HPDE6-E6E7 (cell line): ENCODE data around the gene NOTCH1.

Experiments used
- DNase-seq: peaks from one replicate; pipeline ENCODE4 v3.0.0; 2011; ENCODE audit warnings: missing footprints; ENCODE audit errors: extremely low spot score

NOTCH1 gene

GRCh38 chr9:136465500-136466154, 80.2 kb downstream of the NOTCH1 start:
- DNase-seq = no peak

DNA sequence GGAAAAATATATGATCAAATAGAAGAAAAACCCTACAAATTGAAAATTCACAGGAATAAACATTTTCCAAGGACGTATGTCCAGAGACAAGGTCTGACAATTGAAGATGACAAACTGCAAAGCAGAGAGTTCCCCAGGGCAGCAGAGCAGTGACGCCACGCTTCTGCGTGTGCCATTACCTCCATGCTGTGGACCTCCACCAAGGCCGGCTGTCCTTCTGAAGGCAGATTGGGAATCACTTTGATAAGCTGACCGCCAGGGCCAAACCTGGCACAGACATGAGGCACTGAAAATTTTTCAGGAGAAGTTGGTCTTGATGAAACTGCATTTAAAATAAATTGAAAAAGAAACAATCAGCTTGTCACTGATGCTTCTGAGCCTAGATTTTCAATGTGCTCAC, 81.6 kb downstream of the NOTCH1 start:
- no peak for DNase-seq

- no peak for DNase-seq
Observed at GRCh38 chr9:136463578-136463977, 82.3 kb downstream of the NOTCH1 start.

DNA sequence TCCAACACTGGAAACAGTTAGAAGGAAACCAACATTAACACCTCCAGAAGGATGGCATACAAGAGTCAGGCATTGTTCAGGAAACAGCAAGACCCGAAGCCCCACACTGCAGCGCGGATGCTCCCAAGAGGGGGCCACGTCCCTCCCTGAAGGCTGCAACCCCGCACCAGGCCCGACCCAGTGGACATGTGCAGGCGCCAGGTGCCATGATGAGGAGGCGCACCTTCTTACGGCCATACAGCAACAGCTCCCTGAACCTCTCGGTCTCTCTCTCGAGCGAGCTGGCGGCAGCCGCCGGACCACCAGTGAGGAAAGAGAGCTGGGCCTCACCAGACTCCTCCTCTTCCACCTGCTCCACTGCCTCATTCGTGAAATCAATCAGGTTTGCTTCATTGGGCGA, 83.2 kb downstream of the NOTCH1 start:
- DNase-seq = no peak

GRCh38 chr9:136460772-136461325, 85.0 kb downstream of the NOTCH1 start:
- DNase-seq = no peak

GRCh38 chr9:136459425-136459824, 86.4 kb downstream of the NOTCH1 start:
- no peak for DNase-seq

DNA sequence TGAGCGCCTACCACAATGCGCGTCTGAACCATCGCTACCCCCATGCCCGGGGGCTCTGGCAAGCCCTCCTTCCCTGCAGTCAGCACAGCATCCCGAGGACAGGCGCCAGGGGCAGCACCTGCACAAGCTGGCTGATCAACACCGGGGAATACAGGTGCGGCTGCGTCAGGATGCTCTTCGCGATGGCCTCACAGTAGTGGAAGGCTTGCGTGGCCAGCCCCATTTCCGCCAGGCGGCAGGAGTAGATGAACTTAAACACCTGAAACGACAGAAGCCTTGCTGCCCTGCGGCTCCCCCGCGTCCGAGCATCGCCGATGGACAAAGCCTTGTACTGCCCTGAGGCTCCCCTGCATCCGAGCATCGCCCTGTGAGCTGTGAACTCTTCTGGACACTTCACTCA, 88.5 kb downstream of the NOTCH1 start:
- no peak for DNase-seq

DNA sequence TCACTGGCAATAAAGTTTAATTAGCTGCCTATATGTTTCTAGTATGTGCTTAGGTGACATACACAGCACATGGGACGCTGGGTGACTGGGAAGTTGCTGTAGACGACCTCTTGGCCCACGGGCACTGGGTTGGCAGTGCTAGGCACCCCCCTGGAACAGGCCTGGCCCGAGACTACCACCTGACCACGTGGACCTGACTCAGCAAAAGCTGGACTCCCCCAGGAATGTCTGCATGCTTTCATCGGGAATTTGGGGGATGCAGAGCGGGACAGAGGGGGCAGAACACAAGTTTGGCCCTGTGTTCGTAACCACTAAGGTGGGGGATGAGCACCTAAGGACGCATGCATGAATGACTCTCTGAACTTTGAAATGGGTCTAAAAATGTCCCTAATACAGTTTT, 89.6 kb downstream of the NOTCH1 start:
- no peak for DNase-seq

DNA sequence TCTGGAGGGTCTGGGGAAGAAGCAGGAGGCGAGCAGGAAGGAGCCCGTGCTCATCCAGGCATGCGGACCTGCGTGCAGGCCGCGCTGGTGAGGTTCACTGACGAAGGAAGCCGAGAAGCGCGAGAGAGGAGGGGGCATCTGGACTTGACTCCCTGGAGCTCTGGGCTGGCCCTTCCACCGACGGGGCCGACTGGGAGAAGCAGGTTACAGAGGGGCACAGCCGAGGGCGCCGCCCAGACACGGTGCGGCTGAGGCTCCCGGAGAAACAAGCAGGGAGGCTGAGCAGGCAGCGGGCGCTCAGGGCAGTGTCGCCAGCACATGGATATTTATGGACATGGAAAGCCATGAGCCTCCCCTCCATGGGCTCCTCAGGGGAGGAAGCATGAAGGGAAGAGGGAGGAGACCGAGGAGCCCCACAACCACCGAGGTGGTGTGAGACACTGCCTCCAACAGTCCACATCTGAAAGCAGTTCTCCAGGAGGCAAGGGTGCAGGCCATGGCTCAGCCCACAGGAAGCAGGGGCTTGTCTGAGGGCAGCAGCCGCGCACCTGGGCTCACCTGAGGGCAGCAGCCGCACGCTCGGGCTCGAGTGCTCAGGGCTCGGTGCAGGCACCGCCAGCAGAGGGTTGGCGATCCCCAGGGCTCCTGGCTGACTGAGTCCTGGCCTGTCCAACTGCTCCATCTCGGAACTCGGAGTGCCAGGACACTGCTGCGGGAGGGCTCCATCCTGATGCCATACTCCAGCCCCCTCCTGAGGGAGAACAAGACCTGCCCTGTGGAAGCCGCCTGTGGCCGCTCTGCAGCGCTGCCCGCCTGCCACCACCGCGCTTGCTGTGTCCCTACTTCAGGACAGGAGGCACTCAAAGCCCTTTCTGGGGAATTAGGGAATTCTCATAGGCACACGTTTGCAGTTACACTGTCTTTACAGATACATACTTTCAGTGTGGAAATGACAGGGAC, 90.5 kb downstream of the NOTCH1 start:
- DNase-seq = no peak

GRCh38 chr9:136454026-136454796, 91.6 kb downstream of the NOTCH1 start:
- DNase-seq = no peak

DNA sequence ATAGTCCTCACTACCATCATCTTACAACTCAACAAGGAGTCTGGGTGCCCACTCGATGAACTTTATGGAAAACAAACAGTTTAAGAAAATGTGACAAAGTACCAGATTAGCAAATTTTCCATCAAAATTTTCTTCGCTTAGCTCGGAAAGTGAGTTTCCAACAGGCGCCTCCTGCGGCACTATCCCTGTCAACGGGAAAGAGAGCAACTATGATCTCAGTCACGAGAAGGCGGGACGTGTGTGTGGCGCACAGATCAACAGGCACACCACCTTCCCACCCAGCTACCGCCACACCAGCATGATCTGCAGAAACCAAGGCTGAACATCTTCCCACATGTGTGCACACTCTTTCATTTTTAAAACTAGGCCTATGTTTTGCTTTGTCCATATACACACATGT, 92.5 kb downstream of the NOTCH1 start:
- no peak for DNase-seq

GRCh38 chr9:136451221-136451877, 94.5 kb downstream of the NOTCH1 start:
- DNase-seq = no peak

- DNase-seq = no peak
Observed at GRCh38 chr9:136448655-136449054, 97.2 kb downstream of the NOTCH1 start.

GRCh38 chr9:136447173-136447778, 98.6 kb downstream of the NOTCH1 start:
- no peak for DNase-seq

DNA sequence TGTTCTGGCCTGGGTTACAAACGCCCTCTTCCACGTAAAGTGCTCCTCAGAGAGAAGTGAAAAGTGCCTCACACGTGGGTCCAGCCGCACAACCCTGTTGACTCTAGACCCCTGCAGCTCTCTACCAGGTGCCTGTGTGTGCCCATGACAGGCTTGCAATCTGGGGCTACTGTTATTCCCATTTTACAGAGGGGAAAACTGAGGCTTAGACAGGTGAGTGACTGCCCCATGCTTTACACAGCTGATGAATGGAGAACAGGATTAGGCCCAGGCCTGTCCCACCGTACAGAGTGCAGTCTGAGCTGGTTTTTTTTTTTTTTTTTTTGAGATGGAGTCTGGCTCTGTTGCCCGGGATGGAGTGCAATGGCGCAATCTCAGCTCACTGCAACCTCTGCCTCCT, 100.0 kb downstream of the NOTCH1 start:
- DNase-seq = no peak
